Fibroblast of peridontal ligament (primary cell): Measurements from ENCODE around the gene CFTR.

Experiments
- DNase-seq: peaks from one replicate; pipeline ENCODE4 v3.0.0-alpha.2; 2010; ENCODE audit errors: extremely low read depth

Gene CFTR

DNA sequence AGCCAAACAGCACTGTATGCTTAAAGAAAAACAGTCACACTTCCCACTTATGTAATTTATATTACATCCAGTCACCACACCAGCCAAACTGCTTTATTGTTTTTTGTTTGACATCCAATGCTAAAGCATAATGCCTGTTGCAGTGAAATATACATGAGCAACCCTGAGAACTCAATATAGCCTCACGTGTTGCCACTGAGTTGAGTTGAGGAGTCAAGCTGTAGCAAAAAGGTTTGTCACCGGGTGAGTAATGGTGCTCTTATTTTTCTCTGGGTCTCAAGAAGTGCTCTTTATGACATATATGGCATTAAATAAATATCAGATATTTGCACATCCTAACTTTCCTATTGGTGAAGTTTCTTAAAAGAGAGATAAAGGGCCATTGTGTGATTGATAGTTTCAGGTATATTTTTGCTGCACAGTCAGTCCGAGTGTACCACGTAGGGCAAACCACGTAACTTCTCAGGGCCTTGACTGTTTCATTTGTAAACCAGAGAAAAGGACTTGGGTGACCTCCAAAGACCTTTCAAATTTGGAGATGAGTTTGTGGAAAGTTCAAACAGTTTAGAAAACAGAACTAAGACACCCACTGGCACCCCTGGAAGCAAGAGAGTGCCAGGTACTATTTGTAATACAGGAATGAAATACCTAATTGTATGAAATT, 168.5 kb downstream of the CFTR start:
- no peak for DNase-seq

GRCh38 chr7:117652943-117653680, 173.3 kb downstream of the CFTR start:
- no peak for DNase-seq

GRCh38 chr7:117654780-117655179, 175.0 kb downstream of the CFTR start:
- no peak for DNase-seq

DNA sequence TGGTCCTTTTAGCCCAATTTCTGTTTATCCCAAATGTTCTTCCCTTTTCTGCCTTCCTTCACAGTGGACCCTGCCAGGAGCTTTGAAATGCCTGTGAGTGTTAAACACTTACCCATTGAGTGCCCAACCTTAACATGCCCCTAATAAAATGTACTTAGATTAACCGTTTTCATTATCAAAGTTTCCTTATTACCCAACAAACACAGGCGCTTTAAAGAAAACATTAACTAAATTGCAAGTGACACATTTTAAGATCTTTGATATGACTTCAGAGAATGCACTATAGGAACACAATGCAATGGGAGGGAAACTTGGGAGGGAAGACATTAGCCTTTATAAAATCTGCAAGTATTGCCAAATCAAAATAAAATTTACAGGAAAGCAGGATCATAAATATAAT, 177.0 kb downstream of the CFTR start:
- no peak for DNase-seq

- peak; percentile 7 for DNase-seq
Observed at GRCh38 chr7:117659531-117660011, 179.7 kb downstream of the CFTR start.

- DNase-seq: no peak
Observed at GRCh38 chr7:117661328-117661727, 181.5 kb downstream of the CFTR start.

DNA sequence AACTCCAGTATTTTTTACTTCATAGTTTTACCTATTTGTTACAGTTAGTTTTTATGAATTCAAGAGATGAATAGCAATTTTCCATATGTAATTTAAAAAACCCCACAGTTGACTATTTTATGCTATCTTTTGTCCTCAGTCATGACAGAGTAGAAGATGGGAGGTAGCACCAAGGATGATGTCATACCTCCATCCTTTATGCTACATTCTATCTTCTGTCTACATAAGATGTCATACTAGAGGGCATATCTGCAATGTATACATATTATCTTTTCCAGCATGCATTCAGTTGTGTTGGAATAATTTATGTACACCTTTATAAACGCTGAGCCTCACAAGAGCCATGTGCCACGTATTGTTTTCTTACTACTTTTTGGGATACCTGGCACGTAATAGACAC, 184.2 kb downstream of the CFTR start:
- no peak for DNase-seq

GRCh38 chr7:117665368-117665767, 185.5 kb downstream of the CFTR start:
- DNase-seq: no peak

DNA sequence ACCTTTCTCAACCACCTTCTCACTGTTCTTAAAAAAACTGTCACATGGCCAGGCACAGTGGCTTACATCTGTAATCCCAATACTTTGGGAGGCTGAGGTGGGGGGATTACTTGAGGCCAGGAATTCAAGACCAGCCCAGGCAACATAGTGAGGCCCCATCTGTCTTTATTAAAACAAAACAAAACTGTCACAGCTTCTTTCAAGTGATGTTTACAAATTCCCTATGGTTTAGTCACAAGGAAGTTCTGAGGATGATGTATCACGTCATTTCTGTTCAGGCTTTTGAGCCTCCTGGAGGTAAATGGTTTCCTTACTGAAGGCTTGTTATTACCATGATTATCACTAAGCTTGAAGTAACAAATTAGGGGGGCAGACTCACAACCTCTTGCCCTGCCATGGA, 186.2 kb downstream of the CFTR start:
- DNase-seq: peak; percentile 20

DNA sequence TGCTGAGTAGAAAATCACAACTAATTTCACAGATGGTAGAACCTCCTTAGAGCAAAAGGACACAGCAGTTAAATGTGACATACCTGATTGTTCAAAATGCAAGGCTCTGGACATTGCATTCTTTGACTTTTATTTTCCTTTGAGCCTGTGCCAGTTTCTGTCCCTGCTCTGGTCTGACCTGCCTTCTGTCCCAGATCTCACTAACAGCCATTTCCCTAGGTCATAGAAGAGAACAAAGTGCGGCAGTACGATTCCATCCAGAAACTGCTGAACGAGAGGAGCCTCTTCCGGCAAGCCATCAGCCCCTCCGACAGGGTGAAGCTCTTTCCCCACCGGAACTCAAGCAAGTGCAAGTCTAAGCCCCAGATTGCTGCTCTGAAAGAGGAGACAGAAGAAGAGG, 186.9 kb downstream of the CFTR start:
- DNase-seq: no peak

- DNase-seq: peak; percentile 14
Observed at GRCh38 chr7:117667456-117667855, 187.6 kb downstream of the CFTR start.

GRCh38 chr7:117669818-117670217, 190.0 kb downstream of the CFTR start:
- DNase-seq: peak; percentile 13

GRCh38 chr7:117672453-117672852, 192.6 kb downstream of the CFTR start:
- no peak for DNase-seq

- DNase-seq: no peak
Observed at GRCh38 chr7:117673367-117673766, 193.5 kb downstream of the CFTR start.

DNA sequence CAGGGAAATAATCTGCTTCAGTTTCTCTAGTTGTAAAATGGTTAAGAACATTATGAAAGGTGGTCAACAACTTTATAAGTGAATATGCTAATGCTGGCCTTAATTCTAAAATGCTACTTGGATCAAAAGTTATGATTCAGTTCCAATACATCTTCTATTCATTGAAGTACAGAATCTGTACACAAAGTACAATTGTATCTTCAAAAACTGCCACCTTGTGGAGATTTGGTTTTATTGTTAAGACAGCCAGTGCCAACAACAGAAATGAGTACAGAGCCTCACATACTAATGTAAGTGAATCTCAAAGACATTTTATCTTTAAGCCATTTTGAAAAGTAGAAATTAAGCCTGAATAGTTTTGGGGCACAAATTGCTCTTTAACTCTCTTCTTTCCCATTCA, 194.0 kb downstream of the CFTR start:
- peak; percentile 58 for DNase-seq

DNA sequence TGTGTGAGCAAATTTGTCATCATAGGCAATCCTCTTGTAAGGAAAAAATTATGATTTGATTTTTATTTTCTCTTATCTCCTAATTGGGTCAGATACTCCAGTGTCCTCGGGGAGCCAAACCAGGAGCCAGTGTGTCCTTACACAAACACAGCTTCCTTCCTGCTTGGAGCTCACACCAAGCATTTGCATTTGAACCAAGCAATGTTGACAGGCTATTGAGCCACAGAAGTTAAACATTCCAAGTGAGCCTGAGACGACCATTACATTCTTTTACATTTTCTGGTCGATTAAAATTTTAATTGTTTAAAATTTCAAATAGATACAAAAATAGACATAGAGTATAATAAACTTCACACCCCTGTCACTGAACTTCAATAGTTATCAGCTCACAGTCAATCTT, 194.8 kb downstream of the CFTR start:
- no peak for DNase-seq

DNA sequence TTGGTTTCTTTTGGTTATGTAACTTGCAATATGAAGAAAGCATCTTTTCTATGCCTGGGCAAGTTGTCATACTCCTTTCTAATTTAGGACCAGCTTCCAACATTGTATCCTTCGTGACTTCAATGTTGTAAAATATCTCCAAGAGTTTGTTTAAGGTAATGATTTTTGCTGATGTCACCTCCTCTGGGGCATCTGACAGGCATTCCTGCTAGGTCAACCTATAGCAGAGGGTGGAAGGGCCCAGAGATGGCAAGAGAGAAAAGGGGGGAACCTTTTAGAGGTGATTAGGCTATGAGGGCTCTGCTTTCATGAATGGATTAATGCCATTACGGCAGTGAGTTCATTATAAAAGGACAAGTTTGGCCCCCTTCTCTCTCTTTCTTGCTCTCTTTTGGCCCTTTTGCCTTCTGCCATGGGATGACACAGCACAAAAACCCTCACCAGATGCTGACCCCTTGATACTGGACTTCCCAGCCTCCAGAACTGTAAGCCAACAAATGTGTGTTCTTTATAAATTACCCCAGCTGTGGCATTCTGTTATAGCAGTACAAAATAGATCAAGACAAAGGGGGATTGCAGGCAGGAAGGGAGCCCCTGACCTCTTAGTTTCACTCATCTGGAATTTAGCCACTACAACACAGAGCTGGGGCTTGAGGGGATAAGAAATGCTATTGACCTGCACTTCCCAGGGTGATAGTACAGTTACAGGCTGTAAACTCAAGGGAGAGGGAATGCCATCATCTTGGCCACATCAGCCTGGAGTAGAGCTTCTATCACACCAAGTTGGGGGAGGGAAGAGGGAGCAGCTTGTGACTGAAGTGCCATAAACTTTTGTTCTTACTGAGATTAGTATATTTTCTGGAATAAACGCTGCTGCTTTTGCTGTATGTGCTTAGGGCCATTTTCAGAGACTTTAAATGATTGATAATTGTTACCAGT, 195.9 kb downstream of the CFTR start:
- DNase-seq: no peak

GRCh38 chr7:117679120-117679519, 199.3 kb downstream of the CFTR start:
- no peak for DNase-seq

- no peak for DNase-seq
Observed at GRCh38 chr7:117682681-117683385, 203.0 kb downstream of the CFTR start.

GRCh38 chr7:117683430-117684175, 203.8 kb downstream of the CFTR start:
- DNase-seq: no peak

- no peak for DNase-seq
Observed at GRCh38 chr7:117685795-117686194, 206.0 kb downstream of the CFTR start.
